Ascending aorta (tissue), 2 donors: ENCODE measurements around the gene TMEM88. TPM values are rescaled to one million over a fixed set of nuclear protein-coding genes. Genes with fewer than 3 reads are reported as not detected.
A peak's percentile ranks its signal among the peaks of the same experiment; 100 is the strongest.

ENCODE experiments used
- DNase-seq, 2 donors: peaks; one replicate each; pipeline ENCODE4 v3.0.0-alpha.2; 2019; ENCODE audit warnings: low spot score in 2 of 2
- H3K27ac ChIP-seq, 2 donors: fragments of 200-600 bp; sonication (generic); one replicate each; pipeline ENCODE4 v1.5.1; 2016 to 2017; ENCODE audit warnings: mild to moderate bottlenecking in 1 of 2
- H3K27me3 ChIP-seq: fragments of 200-600 bp; sonication (generic); one replicate; pipeline ENCODE4 v1.5.1; 2017
- H3K36me3 ChIP-seq, 2 donors: fragments of 200-600 bp; sonication (generic); one replicate each; pipeline ENCODE4 v1.5.1; 2016
- H3K4me1 ChIP-seq, 2 donors: fragments of 200-600 bp; sonication (generic); one replicate each; pipeline ENCODE4 v1.5.1; 2016 to 2017; ENCODE audit warnings: mild to moderate bottlenecking in 1 of 2
- H3K4me3 ChIP-seq, 2 donors: fragments of 200-600 bp; sonication (generic); one replicate each; pipeline ENCODE4 v1.5.1; 2016 to 2017; ENCODE audit warnings: mild to moderate bottlenecking in 1 of 2
- H3K9me3 ChIP-seq, 2 donors: fragments of 200-600 bp; sonication (generic); one replicate each; pipeline ENCODE4 v1.5.1; 2016
- intact Hi-C: fragments of 100-400 bp; cut with DNase I; formaldehyde crosslinking; loops from one replicate; pipeline ENCODE4 v1.15.1; 2023
- total RNA-seq: library from RNA; depleted of rRNA; stranded (reverse); fragments of >200 nt; gene quantifications from one replicate; pipeline ENCODE4 v1.1.0, GENCODE V29; 2016
- TF ChIP-seq, protein P1 (sequence below), 3 experiments: fragments of 200-600 bp in 2 of 3; fragments of 450-650 bp in 1 of 3; sonication (generic) in 2 of 3; IDR thresholded peaks; one replicate each; pipeline ENCODE4 v1.5.1; 2016 to 2019; ENCODE audit warnings: antibody characterized with exemption in 3 of 3, mild to moderate bottlenecking in 1 of 3, moderate library complexity in 1 of 3

TMEM88 gene
- total RNA-seq, 1 donor from 2014 or later: 223 TPM

DNA sequence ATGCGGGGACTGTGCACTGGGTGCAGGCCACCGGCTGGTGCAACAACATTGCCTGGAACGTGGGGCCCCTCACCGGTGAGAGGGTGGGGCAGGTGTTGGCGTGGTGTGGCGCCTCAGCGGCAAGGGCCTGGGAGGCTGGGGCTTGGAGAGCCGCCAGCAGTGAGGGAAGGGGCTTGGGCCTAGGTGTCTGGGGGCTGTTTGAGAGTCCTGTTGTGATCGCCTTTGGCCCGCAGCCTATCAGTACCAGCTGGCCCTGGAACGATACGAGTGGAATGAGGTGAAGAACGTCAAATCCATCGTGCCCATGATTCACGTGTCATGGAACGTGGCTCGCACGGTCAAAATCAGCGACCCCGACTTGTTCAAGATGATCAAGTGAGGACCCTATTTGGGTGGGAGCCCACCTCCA is 2.6 kb upstream of the TMEM88 start:
- intact Hi-C loops: loop anchor here (10.0 kb wide), 1 partner anchor 367 kb away; the partner anchor contains the start of genes POLR2A and SLC35G6
- Histone ChIP-seq H3K36me3 (peaks cover 32 to 50% of the 10 kb centered on the region in 2 donors), H3K27ac (no peak overlapping the region)

GRCh38 chr17:7852919-7853690 is 1.8 kb upstream of the TMEM88 start:
- TF ChIP-seq, protein P1, sequence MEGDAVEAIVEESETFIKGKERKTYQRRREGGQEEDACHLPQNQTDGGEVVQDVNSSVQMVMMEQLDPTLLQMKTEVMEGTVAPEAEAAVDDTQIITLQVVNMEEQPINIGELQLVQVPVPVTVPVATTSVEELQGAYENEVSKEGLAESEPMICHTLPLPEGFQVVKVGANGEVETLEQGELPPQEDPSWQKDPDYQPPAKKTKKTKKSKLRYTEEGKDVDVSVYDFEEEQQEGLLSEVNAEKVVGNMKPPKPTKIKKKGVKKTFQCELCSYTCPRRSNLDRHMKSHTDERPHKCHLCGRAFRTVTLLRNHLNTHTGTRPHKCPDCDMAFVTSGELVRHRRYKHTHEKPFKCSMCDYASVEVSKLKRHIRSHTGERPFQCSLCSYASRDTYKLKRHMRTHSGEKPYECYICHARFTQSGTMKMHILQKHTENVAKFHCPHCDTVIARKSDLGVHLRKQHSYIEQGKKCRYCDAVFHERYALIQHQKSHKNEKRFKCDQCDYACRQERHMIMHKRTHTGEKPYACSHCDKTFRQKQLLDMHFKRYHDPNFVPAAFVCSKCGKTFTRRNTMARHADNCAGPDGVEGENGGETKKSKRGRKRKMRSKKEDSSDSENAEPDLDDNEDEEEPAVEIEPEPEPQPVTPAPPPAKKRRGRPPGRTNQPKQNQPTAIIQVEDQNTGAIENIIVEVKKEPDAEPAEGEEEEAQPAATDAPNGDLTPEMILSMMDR (IDR thresholded peaks at IDR 0.05): no peak
- H3K4me3 ChIP-seq: no peak overlapping the region
- H3K9me3 ChIP-seq: no peaks in the 10 kb centered on the region
- H3K4me1 ChIP-seq: peaks cover 12 to 19% of the 10 kb centered on the region in 2 donors
- peaks cover 24 to 42% of the 10 kb centered on the region in 2 donors for H3K36me3 ChIP-seq
- H3K27me3 ChIP-seq: no peaks in the 10 kb centered on the region
- intact Hi-C loops: loop anchor here (10.0 kb wide), 1 partner anchor 368 kb away; the partner anchor contains the start of genes POLR2A and SLC35G6
- no peak for DNase-seq
- H3K27ac ChIP-seq: no peak overlapping the region

More for the DNA sequence above, 2.6 kb upstream of the TMEM88 start:
- H3K9me3 ChIP-seq: no peaks in the 10 kb centered on the region
- DNase-seq: no peak
- peaks cover 12 to 18% of the 10 kb centered on the region in 2 donors for H3K4me1 ChIP-seq
- H3K4me3 ChIP-seq: no peak overlapping the region
- TF ChIP-seq, protein P1 (IDR thresholded peaks at IDR 0.05): no peak
- no peaks in the 10 kb centered on the region for H3K27me3 ChIP-seq

DNA sequence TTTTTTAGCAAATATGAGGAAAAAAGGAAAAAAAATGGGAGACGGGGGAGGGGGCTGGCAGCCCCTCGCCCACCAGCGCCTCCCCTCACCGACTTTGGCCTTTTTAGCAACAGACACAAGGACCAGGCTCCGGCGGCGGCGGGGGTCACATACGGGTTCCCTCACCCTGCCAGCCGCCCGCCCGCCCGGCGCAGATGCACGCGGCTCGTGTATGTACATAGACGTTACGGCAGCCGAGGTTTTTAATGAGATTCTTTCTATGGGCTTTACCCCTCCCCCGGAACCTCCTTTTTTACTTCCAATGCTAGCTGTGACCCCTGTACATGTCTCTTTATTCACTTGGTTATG is 1.2 kb upstream of the TMEM88 start:
- peaks cover 19 to 36% of the 10 kb centered on the region in 2 donors for H3K36me3 ChIP-seq
- TF ChIP-seq, protein P1 (IDR thresholded peaks at IDR 0.05): no peak
- no peak for DNase-seq
- no peak overlapping the region for H3K27ac ChIP-seq
- H3K4me1 ChIP-seq: peaks cover 12 to 24% of the 10 kb centered on the region in 2 donors
- H3K27me3 ChIP-seq: no peaks in the 10 kb centered on the region
- intact Hi-C loops: loop anchor here (10.0 kb wide), 1 partner anchor 369 kb away; the partner anchor contains the start of genes POLR2A and SLC35G6
- no peaks in the 10 kb centered on the region for H3K9me3 ChIP-seq
- H3K4me3 ChIP-seq: no peak overlapping the region

DNA sequence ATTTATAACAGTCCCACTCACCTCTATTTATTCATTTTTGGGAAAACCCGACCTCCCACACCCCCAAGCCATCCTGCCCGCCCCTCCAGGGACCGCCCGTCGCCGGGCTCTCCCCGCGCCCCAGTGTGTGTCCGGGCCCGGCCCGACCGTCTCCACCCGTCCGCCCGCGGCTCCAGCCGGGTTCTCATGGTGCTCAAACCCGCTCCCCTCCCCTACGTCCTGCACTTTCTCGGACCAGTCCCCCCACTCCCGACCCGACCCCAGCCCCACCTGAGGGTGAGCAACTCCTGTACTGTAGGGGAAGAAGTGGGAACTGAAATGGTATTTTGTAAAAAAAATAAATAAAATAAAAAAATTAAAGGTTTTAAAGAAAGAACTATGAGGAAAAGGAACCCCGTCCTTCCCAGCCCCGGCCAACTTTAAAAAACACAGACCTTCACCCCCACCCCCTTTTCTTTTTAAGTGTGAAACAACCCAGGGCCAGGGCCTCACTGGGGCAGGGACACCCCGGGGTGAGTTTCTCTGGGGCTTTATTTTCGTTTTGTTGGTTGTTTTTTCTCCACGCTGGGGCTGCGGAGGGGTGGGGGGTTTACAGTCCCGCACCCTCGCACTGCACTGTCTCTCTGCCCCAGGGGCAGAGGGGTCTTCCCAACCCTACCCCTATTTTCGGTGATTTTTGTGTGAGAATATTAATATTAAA is 638 bp upstream of the TMEM88 start:
- H3K27me3 ChIP-seq: no peaks in the 10 kb centered on the region
- H3K36me3 ChIP-seq: peaks cover 13 to 30% of the 10 kb centered on the region in 2 donors
- DNase-seq: no peak
- intact Hi-C loops: loop anchor here (10.0 kb wide), 1 partner anchor 369 kb away; the partner anchor contains the start of genes POLR2A and SLC35G6
- H3K27ac ChIP-seq: no peak overlapping the region
- no peak overlapping the region for H3K4me3 ChIP-seq
- no peaks in the 10 kb centered on the region for H3K9me3 ChIP-seq
- peaks cover 12 to 28% of the 10 kb centered on the region in 2 donors for H3K4me1 ChIP-seq
- TF ChIP-seq, protein P1 (IDR thresholded peaks at IDR 0.05): no peak

- intact Hi-C loops: loop anchor here (2.0 to 10.0 kb wide), 3 partner anchors 59 to 371 kb away; partner anchors contain the start of genes ALOXE3, POLR2A and SLC35G6
- TF ChIP-seq, protein P1 (IDR thresholded peaks at IDR 0.05): no peak
- H3K36me3 ChIP-seq: peaks cover 0 to 16% of the 10 kb centered on the region in 2 donors
- H3K4me3 ChIP-seq: peak overlapping the region; percentile 73 to 76
- DNase-seq: no peak
- H3K27me3 ChIP-seq: no peaks in the 10 kb centered on the region
- H3K27ac ChIP-seq: peak overlapping the region; percentile 87 to 88
- peaks cover 12 to 28% of the 10 kb centered on the region in 2 donors for H3K4me1 ChIP-seq
- H3K9me3 ChIP-seq: no peaks in the 10 kb centered on the region
Measured at GRCh38 chr17:7855660-7856010, 769 bp downstream of the TMEM88 start.
